H1 (cell line): Measurements from ENCODE around the gene RPL23. TPM values are rescaled to one million over a fixed set of nuclear protein-coding genes. Genes with fewer than 3 reads are reported as not detected.

ENCODE experiments used
- ASH2L ChIP-seq: fragments of 200-600, 300-600 bp; sonication (generic); IDR thresholded peaks from one replicate; pipeline ENCODE4 v1.7.1; 2017; ENCODE audit warnings: low read length
- CBX5 ChIP-seq: fragments of 300-800, 300-1000 bp; sonication (generic); IDR thresholded peaks from 2 replicates; pipeline ENCODE4 v1.7.1; 2016; ENCODE audit warnings: antibody characterized with exemption, low read length, low read depth
- CHD2 ChIP-seq: IDR thresholded peaks from 2 replicates; pipeline ENCODE4 v1.6.1; 2012; ENCODE audit warnings: low read length, improper control_type of control experiment
- EP300 ChIP-seq, 2 experiments: IDR thresholded peaks; 1 replicate in 1 of 2; 2 replicates in 1 of 2; pipeline ENCODE4 v1.6.1; 2011 to 2012; ENCODE audit warnings: low read depth in 2 of 2, low read length in 2 of 2, mild to moderate bottlenecking in 2 of 2, borderline replicate concordance in 1 of 2, inconsistent platforms in 1 of 2, moderate library complexity in 1 of 2
- EZH2 ChIP-seq: fragments of 200-600 bp; sonication (generic); IDR thresholded peaks from 2 replicates; pipeline ENCODE4 v1.7.1; 2012; ENCODE audit warnings: low read depth, mild to moderate bottlenecking, moderate library complexity, low read length, inconsistent platforms; ENCODE audit not compliant: severe bottlenecking
- SIN3A ChIP-seq, 2 experiments: IDR thresholded peaks in 1 of 2; conservative IDR thresholded peaks in 1 of 2; 2 replicates each; pipeline ENCODE4 v1.6.1; 2011 to 2012; ENCODE audit warnings: low read length in 2 of 2, improper control_type of control experiment in 1 of 2, low read depth in 1 of 2, mild to moderate bottlenecking in 1 of 2
- TAF1 ChIP-seq: IDR thresholded peaks from 2 replicates; pipeline ENCODE4 v1.6.1; 2011; ENCODE audit warnings: mild to moderate bottlenecking, low read depth, low read length
- polyA plus RNA-seq, 7 experiments: library from polyadenylated mRNA; depleted of rRNA in 3 of 7; stranded (reverse) in 5 of 7; unstranded in 2 of 7; fragments of >200 nt in 5 of 7; fragments of 200-250 nt in 2 of 7; gene quantifications; 1 replicate in 5 of 7; 2 replicates in 1 of 7; 4 replicates in 1 of 7; pipeline versions ENCODE4 v1.2.1 to v1.2.3, GENCODE V29; 2011 to 2013; ENCODE audit warnings: missing spikeins in 2 of 7, mixed read lengths in 2 of 7
- total RNA-seq: library from RNA; stranded (reverse); fragmentation: NEBNext Ultra II Directional; extraction: Animal tissue kit (Norgen Biotek cat#: 25700); gene quantifications from 2 replicates; pipeline ENCODE4 v1.2.1, GENCODE V29; 2021
- TF ChIP-seq, protein P1 (sequence below): fragments of 300-600 bp; sonication (generic); IDR thresholded peaks from 2 replicates; pipeline ENCODE4 v1.7.1; 2012; ENCODE audit warnings: low read length, moderate library complexity, mild to moderate bottlenecking, inconsistent platforms; ENCODE audit not compliant: insufficient replicate concordance

Gene RPL23
- total and polyA plus RNA-seq, 2 of the 8 experiments (the other 6 are each of a cell fraction or from before 2014, with no cell fraction given), result 2,148 to 2,502 TPM

DNA sequence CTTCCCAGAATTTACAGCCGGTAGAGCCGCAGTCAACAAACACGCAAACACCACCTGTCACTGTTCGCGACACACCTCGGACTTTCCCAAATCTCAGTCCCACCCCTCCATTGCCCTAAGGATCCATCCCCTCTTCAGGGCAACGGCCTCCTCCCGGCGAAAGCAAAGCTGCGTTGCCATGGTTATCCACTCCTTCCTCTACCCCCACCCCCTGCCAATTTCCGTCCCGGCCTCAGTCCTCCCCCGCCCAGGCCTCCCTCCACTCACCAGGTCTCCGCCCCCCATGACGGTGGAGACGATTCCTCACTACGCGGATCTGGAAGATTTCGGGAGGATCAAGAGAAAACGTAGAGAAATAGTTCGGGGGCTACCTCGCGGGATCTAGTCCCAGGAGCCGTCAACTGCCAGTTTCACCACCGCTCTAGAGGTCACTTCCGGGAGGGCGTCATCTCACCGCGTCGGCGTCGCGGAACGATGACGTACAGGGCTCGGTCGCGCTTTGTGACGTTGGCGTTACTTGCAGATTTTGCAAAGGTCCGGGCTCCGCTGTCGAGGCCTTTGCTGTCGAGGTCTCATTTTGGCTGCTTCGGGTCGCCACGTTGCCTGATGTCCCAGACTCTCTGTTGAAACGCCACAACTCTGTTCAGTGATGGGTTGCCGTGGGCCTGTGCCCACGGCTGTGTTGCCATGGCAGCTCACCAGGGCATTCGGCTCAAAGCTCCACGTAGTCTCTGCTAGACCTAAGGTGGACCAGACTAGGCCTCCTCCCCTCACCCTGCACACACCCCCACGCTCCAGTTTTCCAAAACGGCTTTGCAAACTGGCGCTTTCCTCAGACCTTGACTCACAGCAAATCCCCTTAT is 28.4 kb downstream of the RPL23 start, which contains the start of gene CWC25 (continued):
- TF ChIP-seq, protein P1, sequence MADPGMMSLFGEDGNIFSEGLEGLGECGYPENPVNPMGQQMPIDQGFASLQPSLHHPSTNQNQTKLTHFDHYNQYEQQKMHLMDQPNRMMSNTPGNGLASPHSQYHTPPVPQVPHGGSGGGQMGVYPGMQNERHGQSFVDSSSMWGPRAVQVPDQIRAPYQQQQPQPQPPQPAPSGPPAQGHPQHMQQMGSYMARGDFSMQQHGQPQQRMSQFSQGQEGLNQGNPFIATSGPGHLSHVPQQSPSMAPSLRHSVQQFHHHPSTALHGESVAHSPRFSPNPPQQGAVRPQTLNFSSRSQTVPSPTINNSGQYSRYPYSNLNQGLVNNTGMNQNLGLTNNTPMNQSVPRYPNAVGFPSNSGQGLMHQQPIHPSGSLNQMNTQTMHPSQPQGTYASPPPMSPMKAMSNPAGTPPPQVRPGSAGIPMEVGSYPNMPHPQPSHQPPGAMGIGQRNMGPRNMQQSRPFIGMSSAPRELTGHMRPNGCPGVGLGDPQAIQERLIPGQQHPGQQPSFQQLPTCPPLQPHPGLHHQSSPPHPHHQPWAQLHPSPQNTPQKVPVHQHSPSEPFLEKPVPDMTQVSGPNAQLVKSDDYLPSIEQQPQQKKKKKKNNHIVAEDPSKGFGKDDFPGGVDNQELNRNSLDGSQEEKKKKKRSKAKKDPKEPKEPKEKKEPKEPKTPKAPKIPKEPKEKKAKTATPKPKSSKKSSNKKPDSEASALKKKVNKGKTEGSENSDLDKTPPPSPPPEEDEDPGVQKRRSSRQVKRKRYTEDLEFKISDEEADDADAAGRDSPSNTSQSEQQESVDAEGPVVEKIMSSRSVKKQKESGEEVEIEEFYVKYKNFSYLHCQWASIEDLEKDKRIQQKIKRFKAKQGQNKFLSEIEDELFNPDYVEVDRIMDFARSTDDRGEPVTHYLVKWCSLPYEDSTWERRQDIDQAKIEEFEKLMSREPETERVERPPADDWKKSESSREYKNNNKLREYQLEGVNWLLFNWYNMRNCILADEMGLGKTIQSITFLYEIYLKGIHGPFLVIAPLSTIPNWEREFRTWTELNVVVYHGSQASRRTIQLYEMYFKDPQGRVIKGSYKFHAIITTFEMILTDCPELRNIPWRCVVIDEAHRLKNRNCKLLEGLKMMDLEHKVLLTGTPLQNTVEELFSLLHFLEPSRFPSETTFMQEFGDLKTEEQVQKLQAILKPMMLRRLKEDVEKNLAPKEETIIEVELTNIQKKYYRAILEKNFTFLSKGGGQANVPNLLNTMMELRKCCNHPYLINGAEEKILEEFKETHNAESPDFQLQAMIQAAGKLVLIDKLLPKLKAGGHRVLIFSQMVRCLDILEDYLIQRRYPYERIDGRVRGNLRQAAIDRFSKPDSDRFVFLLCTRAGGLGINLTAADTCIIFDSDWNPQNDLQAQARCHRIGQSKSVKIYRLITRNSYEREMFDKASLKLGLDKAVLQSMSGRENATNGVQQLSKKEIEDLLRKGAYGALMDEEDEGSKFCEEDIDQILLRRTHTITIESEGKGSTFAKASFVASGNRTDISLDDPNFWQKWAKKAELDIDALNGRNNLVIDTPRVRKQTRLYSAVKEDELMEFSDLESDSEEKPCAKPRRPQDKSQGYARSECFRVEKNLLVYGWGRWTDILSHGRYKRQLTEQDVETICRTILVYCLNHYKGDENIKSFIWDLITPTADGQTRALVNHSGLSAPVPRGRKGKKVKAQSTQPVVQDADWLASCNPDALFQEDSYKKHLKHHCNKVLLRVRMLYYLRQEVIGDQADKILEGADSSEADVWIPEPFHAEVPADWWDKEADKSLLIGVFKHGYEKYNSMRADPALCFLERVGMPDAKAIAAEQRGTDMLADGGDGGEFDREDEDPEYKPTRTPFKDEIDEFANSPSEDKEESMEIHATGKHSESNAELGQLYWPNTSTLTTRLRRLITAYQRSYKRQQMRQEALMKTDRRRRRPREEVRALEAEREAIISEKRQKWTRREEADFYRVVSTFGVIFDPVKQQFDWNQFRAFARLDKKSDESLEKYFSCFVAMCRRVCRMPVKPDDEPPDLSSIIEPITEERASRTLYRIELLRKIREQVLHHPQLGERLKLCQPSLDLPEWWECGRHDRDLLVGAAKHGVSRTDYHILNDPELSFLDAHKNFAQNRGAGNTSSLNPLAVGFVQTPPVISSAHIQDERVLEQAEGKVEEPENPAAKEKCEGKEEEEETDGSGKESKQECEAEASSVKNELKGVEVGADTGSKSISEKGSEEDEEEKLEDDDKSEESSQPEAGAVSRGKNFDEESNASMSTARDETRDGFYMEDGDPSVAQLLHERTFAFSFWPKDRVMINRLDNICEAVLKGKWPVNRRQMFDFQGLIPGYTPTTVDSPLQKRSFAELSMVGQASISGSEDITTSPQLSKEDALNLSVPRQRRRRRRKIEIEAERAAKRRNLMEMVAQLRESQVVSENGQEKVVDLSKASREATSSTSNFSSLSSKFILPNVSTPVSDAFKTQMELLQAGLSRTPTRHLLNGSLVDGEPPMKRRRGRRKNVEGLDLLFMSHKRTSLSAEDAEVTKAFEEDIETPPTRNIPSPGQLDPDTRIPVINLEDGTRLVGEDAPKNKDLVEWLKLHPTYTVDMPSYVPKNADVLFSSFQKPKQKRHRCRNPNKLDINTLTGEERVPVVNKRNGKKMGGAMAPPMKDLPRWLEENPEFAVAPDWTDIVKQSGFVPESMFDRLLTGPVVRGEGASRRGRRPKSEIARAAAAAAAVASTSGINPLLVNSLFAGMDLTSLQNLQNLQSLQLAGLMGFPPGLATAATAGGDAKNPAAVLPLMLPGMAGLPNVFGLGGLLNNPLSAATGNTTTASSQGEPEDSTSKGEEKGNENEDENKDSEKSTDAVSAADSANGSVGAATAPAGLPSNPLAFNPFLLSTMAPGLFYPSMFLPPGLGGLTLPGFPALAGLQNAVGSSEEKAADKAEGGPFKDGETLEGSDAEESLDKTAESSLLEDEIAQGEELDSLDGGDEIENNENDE, result no peak
- TF ChIP-seq SIN3A (conservative IDR thresholded peaks at IDR 0.05 in 1 of 2, IDR thresholded peaks at IDR 0.05 in 1 of 2; ENCODE audit: low read depth in 1 of 2, low read length in 2 of 2) (peak in 1 of 2 experiments; percentile 100), CBX5 (no peak), ASH2L (peak; percentile 99), CHD2 (peak; percentile 84), EZH2 (no peak), TAF1 (peak; percentile 98), EP300 (IDR thresholded peaks at IDR 0.05; ENCODE audit: borderline replicate concordance in 1 of 2, low read depth in 2 of 2, low read length in 2 of 2) (peak in 1 of 2 experiments; percentile 97; a peak in 2 of 3 replicates)
